Coronary artery (tissue), 2 donors: ENCODE measurements around the gene CACNA1C.
"Not testable (repeated sequence)": the region's sequence is repeated elsewhere in the genome, so short reads cannot be mapped to it uniquely, and the experiment has no call there.

Experiments
- DNase-seq: peaks from one replicate; pipeline ENCODE4 v3.0.0-alpha.2; 2017; ENCODE audit warnings: low spot score
- H3K27ac ChIP-seq, 2 donors: fragments of 200-600 bp; sonication (generic); one replicate each; pipeline ENCODE4 v1.5.1; 2016 to 2019
- H3K4me3 ChIP-seq: fragments of 200-600 bp; sonication (generic); 2 replicates; pipeline ENCODE4 v1.5.1; 2016; ENCODE audit warnings: mild to moderate bottlenecking, moderate library complexity
- TF ChIP-seq, protein P1 (sequence below): fragments of 200-600 bp; sonication (generic); IDR thresholded peaks from one replicate; pipeline ENCODE4 v1.5.1; 2019; ENCODE audit warnings: antibody characterized with exemption

CACNA1C gene

DNA sequence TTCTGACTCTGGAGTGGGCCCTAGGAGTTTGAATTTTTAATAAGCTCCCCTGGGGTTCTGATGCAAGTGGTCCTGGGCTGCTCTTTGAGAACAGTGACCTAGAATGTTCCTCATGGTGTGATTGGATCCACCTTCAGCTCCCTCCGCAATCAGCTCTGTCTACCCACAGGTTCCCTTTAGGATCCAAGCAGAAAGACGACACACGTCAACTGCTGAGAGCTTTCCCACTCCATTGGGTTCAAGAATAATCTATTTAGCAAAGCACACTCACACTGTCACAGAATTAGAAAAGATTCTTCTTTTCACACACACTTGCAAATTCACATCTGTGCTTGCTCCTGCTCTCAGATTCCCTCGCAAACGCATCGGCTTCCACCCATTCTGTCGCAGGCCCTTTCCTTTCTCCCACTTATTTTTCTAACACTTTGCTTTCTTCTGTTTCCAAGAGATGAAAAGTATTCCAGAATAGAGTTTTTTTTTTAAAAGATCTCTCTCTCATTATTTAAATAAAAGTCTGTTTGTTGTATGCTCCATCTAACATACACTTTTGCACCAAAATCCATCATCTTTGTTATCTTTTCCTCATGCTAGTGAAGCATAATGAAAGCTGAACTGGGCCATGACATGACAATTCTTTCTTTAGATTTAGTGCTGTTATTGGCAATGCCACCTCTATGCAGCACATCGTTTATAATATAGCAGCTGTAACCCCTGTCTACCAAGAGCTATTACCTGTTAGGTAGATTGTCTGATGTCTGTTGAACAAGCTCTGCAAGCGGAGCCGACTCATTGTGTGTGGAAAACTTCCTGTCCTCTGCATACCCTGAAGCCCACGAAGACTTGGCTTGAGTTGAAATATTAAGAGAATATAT lies 73.1 kb downstream of the CACNA1C start:
- Histone ChIP-seq H3K27ac (peak overlapping the region in 1 of 2 donors; percentile 26), H3K4me3 (no peak overlapping the region)
- TF ChIP-seq, protein P1, sequence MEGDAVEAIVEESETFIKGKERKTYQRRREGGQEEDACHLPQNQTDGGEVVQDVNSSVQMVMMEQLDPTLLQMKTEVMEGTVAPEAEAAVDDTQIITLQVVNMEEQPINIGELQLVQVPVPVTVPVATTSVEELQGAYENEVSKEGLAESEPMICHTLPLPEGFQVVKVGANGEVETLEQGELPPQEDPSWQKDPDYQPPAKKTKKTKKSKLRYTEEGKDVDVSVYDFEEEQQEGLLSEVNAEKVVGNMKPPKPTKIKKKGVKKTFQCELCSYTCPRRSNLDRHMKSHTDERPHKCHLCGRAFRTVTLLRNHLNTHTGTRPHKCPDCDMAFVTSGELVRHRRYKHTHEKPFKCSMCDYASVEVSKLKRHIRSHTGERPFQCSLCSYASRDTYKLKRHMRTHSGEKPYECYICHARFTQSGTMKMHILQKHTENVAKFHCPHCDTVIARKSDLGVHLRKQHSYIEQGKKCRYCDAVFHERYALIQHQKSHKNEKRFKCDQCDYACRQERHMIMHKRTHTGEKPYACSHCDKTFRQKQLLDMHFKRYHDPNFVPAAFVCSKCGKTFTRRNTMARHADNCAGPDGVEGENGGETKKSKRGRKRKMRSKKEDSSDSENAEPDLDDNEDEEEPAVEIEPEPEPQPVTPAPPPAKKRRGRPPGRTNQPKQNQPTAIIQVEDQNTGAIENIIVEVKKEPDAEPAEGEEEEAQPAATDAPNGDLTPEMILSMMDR: no peak
- DNase-seq: no peak

DNA sequence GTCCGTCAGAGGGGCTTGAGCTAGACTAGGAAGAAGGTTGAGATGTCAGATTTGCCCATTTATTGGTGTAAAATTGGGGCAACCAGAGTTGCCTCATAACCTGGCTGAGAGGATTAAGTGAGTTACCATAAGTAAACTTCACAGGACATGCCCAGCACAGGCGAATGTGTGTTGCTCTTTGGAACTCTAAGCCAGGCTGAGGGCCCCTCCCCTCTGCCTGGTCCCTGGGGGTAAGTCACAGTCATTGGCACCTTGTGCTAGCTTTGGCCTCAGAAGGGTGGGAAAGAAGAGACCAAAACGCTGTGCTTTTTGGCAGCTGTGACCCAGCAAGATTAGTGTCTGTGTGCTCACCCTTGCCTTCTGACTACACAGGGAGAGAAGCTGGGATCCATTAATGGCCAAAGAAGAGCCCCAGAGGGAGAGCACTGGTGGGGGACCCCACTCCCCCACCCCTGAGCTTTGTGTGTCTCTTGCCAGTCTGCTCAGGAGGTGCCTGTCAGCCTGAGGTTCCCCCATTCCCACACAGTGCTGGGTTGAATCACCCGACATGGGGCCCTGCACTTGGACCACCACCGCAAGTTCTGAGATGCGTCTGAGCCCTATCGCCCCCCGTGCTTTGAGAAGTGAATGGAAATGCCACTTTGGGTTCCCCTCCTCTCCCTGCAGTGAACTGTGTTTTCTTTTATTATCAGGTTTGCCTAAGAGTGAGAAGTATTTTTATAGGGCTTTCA lies 74.1 kb downstream of the CACNA1C start:
- DNase-seq: peak; percentile 77
- peak overlapping the region; percentile 26 to 61 for H3K27ac ChIP-seq
- H3K4me3 ChIP-seq: no peak overlapping the region
- TF ChIP-seq, protein P1: no peak

DNA sequence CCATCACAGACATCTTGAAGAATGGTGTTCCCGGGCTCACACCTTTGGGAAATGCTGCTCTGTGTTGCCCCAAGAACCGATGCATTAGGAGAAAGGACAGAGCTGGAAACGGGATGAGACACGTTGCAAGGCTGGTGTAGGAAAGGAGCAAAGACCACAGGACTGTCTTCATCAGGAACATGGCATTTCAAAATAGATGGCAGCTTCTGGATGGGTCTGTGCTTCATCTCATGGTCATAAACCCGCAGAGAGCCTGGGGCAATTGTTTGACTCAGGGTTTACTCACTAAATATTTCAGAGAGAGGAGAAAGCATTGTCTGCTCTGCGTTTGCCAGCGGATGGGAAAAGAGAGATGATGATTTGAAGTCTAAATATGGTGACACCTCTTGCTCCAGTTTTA lies 76.3 kb downstream of the CACNA1C start:
- DNase-seq: no peak
- TF ChIP-seq, protein P1: no peak
- no peak overlapping the region for H3K4me3 ChIP-seq
- H3K27ac ChIP-seq: peak overlapping the region in 1 of 2 donors; percentile 3

DNA sequence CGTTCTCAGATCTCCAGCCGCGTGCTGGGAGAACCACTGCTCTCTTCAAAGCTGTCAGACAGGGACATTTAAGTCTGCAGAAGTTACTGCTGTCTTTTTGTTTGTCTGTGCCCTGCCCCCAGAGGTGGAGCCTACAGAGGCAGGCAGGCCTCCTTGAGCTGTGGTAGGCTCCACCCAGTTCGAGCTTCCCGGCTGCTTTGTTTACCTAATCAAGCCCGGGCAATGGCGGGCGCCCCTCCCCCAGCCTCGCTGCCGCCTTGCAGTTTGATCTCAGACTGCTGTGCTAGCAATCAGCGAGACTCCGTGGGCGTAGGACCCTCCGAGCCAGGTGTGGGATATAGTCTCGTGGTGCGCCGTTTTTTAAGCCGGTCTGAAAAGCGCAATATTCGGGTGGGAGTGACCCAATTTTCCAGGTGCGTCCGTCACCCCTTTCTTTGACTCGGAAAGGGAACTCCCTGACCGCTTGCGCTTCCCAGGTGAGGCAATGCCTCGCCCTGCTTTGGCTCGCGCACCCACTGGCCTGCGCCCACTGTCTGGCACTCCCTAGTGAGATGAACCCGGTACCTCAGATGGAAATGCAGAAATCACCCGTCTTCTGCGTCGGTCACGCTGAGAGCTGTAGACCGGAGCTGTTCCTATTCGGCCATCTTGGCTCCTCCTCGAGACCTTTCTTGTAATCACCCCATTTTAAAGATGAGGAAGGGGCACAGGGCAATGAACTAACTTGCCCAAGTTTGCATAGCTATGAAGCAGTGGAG lies 83.1 kb downstream of the CACNA1C start:
- H3K4me3 ChIP-seq, DNase-seq: not testable (repeated sequence)
- H3K27ac ChIP-seq: peak overlapping the region in 1 of 2 donors; percentile 79

DNA sequence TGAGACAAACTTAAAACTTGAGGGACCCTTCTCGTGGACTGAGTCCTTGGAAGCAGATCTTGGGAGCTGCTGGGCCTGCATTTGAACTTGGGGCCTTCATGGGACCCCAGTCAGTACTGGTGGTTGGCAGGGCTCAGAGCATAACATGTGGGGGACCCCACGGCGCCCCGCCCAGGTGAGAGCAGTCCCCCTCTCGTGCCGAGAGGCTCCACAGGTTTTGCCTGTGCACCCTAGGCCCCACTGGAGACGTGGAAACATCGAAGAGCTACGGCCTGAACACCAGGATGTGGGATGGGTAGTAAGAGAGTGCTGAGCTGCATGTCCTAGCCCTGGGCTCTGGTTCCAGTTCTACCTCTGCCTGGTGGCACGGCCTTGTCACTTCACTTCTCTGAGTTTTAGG lies 84.1 kb downstream of the CACNA1C start:
- no peak overlapping the region for H3K4me3 ChIP-seq
- DNase-seq: no peak
- peak overlapping the region in 1 of 2 donors; percentile 79 for H3K27ac ChIP-seq
- TF ChIP-seq, protein P1: no peak

DNA sequence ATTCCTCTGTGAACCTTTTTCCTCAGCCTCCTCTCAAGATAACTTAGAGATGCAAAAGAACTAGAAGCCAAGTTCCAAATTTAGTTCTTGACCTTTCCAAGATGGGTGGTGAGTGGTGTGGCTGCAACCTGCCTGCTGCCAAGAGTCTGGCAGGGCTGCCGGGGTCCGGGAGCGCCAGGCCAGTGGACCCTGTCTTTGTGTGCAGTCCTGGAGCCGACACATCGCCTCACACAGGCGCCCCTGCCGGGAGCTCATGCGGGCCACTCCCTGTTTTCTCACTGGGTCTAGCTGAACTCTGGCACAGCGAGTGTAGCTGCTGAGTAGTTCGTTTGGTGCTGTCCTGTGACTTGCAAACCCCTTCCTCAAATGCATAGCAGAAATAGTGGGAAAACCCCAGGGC lies 84.9 kb downstream of the CACNA1C start:
- H3K4me3 ChIP-seq: no peak overlapping the region
- DNase-seq: no peak
- TF ChIP-seq, protein P1: no peak
- H3K27ac ChIP-seq: peak overlapping the region; percentile 64 to 79

DNA sequence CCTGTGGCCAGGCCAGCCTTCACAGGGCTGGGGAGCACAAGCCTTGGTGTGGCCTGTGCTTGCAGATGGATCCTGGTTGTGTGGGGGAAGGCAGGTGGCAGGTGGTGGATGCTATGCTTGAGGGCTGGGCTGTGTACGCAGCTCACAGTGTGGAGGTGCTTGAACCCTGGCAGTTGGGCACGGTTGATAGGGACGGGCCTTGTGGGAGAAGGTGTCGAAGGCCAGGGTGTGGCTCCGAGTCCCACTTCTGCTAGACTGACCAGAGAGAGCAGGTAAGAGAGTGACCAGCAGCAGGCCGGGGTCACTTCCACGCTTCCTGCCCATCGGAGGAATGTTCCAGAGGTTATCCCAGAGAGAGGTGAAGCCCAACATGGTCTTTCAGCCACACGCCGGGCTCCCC lies 85.5 kb downstream of the CACNA1C start:
- Histone ChIP-seq H3K4me3 (no peak overlapping the region), H3K27ac (peak overlapping the region; percentile 64 to 79)
- DNase-seq: no peak
- TF ChIP-seq, protein P1: no peak
